Dendritic cell treated with granulocyte-macrophage colony-stimulating factor and Interleukin-4, amounts not matched to agents 40 ng/mL and 50 ng/mL, for 4 days (primary cell): Measurements from ENCODE around the gene HAUS5.
A peak's percentile ranks its signal among the peaks of the same experiment; 100 is the strongest.
"Not testable (repeated sequence)": the region's sequence is repeated elsewhere in the genome, so short reads cannot be mapped to it uniquely, and the experiment has no call there.

Experiments used
- H3K27ac Mint-ChIP-seq: one replicate; pipeline ENCODE4 v1.8.0; 2022; ENCODE audit warnings: mild to moderate bottlenecking, mixed read lengths
- H3K27me3 Mint-ChIP-seq: one replicate; pipeline ENCODE4 v1.8.0; 2022; ENCODE audit warnings: mild to moderate bottlenecking, mixed read lengths
- H3K36me3 Mint-ChIP-seq: one replicate; pipeline ENCODE4 v1.8.0; 2022; ENCODE audit warnings: low read depth, mixed read lengths
- H3K4me1 Mint-ChIP-seq: one replicate; pipeline ENCODE4 v1.8.0; 2022; ENCODE audit warnings: low read depth, mixed read lengths
- H3K4me3 Mint-ChIP-seq: one replicate; pipeline ENCODE4 v1.8.0; 2022; ENCODE audit warnings: mild to moderate bottlenecking, moderate library complexity, mixed read lengths
- H3K9me3 Mint-ChIP-seq: one replicate; pipeline ENCODE4 v1.8.0; 2022; ENCODE audit warnings: mixed read lengths
- intact Hi-C: fragments of 100-400 bp; cut with micrococcal nuclease; formaldehyde crosslinking; loops from one replicate; pipeline ENCODE4 v1.15.0; 2022

The HAUS5 gene

GRCh38 chr19:35641515-35642151 is 29.1 kb downstream of the HAUS5 start, which contains the start of gene ETV2:
ETV2 (plus strand) TSS chr19:35641745; CDS start chr19:35642461, 716 bp downstream.
- H3K9me3 Mint-ChIP-seq = no peaks in the 10 kb centered on the region
- intact Hi-C loops = loop anchor here (10.0 kb wide), 1 partner anchor 103 kb away; the partner anchor contains the start of genes IGFLR1, LIN37, PSENEN and U2AF1L4
- H3K4me3 Mint-ChIP-seq = peak within 1 kb of the TSS; percentile 37
- peaks cover 41% of the 10 kb centered on the region for H3K4me1 Mint-ChIP-seq
- H3K36me3 Mint-ChIP-seq = peaks cover 19% of the 10 kb centered on the region
- no peaks in the 10 kb centered on the region for H3K27me3 Mint-ChIP-seq
- H3K27ac Mint-ChIP-seq = peak within 1 kb of the TSS; percentile 76

- H3K9me3 Mint-ChIP-seq = no peaks in the 10 kb centered on the region
- H3K27me3 Mint-ChIP-seq = no peaks in the 10 kb centered on the region
- H3K4me1 Mint-ChIP-seq = peaks cover 42% of the 10 kb centered on the region
- intact Hi-C loops = loop anchor here (10.0 kb wide), 1 partner anchor 102 kb away; the partner anchor contains the start of genes IGFLR1, LIN37, PSENEN and U2AF1L4
- H3K4me3 Mint-ChIP-seq = peak overlapping the region; percentile 37
- peak overlapping the region; percentile 76 for H3K27ac Mint-ChIP-seq
- peaks cover 12% of the 10 kb centered on the region for H3K36me3 Mint-ChIP-seq
These were observed 29.8 kb downstream of the HAUS5 start for GRCh38 chr19:35642312-35642711.

GRCh38 chr19:35642798-35643254 is 30.3 kb downstream of the HAUS5 start:
- Mint-ChIP-seq H3K4me3 (peak overlapping the region; percentile 82), H3K36me3 (peaks cover 7% of the 10 kb centered on the region), H3K27me3 (no peaks in the 10 kb centered on the region), H3K4me1 (peaks cover 42% of the 10 kb centered on the region), H3K9me3 (no peaks in the 10 kb centered on the region), H3K27ac (peak overlapping the region; percentile 76)
- intact Hi-C loops = loop anchor here (1.0 to 10.0 kb wide), 2 partner anchors 15 to 102 kb away; partner anchors contain the start of genes IGFLR1, LIN37, PSENEN and U2AF1L4

GRCh38 chr19:35643255-35644205 is 31.0 kb downstream of the HAUS5 start:
- Mint-ChIP-seq H3K9me3 (no peaks in the 10 kb centered on the region), H3K4me3 (peak overlapping the region; percentile 82), H3K27ac (peak overlapping the region; percentile 76), H3K27me3 (no peaks in the 10 kb centered on the region), H3K4me1 (peaks cover 42% of the 10 kb centered on the region), H3K36me3 (peaks cover 7% of the 10 kb centered on the region)
- intact Hi-C loops = loop anchor here (1.0 to 10.0 kb wide), 2 partner anchors 15 to 101 kb away; partner anchors contain the start of genes IGFLR1, LIN37, PSENEN and U2AF1L4

GRCh38 chr19:35644206-35644986 is 31.9 kb downstream of the HAUS5 start:
- no peaks in the 10 kb centered on the region for H3K27me3 Mint-ChIP-seq
- H3K4me1 Mint-ChIP-seq = peaks cover 51% of the 10 kb centered on the region
- peak overlapping the region; percentile 82 for H3K4me3 Mint-ChIP-seq
- H3K9me3 Mint-ChIP-seq = no peaks in the 10 kb centered on the region
- intact Hi-C loops = loop anchor here (10.0 kb wide), 1 partner anchor 100 kb away; the partner anchor contains the start of genes IGFLR1, LIN37, PSENEN and U2AF1L4
- peaks cover 14% of the 10 kb centered on the region for H3K36me3 Mint-ChIP-seq
- peak overlapping the region; percentile 76 for H3K27ac Mint-ChIP-seq

GRCh38 chr19:35644987-35645679 is 32.6 kb downstream of the HAUS5 start:
- Mint-ChIP-seq H3K27me3 (no peaks in the 10 kb centered on the region), H3K9me3 (no peaks in the 10 kb centered on the region), H3K4me1 (peaks cover 55% of the 10 kb centered on the region), H3K36me3 (peaks cover 14% of the 10 kb centered on the region), H3K4me3 (peak overlapping the region; percentile 82), H3K27ac (peak overlapping the region; percentile 76)
- intact Hi-C loops = loop anchor here (10.0 kb wide), 1 partner anchor 100 kb away; the partner anchor contains the start of genes IGFLR1, LIN37, PSENEN and U2AF1L4

- Mint-ChIP-seq H3K4me1 (peaks cover 63% of the 10 kb centered on the region), H3K27ac (peak overlapping the region; percentile 76)
- intact Hi-C loops = loop anchor here (10.0 kb wide), 1 partner anchor 99 kb away; the partner anchor contains the start of genes IGFLR1, LIN37, PSENEN and U2AF1L4
These were observed 33.4 kb downstream of the HAUS5 start for GRCh38 chr19:35645680-35646511.

DNA sequence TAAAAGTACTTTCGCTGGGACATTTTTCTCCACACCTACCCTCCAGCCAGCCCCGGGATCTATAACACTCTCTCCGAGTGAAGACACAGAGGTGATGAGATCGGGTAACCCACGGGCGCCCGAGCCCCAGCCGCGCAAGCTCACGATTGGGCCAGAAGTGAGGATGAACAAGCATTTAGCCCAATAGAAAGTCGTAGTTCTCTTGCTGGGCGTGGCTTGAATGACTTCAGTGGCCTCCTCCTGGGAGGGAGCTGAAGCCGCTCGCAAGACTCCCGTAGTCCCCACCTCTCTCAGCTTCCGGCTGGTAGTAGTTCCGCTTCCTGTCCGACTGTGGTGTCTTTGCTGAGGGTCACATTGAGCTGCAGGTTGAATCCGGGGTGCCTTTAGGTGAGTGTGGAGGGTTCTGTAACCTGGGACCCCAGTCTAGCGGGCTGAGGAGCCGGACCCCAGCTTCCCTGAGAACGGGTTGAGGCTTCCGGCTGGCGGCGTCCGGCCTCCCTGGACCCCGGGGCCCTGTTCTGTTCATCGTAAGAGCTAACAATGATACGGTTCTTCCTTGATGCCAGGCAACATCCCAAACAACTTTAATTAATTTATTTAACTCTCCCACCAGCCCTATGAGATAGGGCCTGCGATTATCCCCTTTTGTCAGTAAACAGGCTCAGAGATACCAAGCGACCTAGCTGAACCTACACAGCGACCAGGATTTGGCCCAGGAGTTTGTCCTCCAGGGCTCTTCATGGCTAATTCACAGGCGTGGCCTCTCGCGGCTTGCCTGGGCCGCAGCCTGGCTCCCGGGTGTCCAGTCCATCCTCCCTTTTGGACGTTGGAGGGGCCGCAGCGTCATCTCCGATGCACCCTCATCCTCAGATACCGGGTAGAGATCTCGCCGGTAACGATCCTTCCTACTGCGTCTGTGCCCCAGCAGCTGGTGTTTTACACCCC is 35.8 kb downstream of the HAUS5 start, which contains the start of gene COX6B1:
COX6B1 (plus strand) TSS at position 307 of the 945 bp plus-strand sequence. CDS start 2,921 bp downstream, outside the sequence.
- Mint-ChIP-seq H3K27me3 (no peaks in the 10 kb centered on the region), H3K36me3 (peaks cover 40% of the 10 kb centered on the region), H3K27ac (peak within 1 kb of the TSS; percentile 97), H3K4me3 (peak within 1 kb of the TSS; percentile 89), H3K4me1 (peaks cover 55% of the 10 kb centered on the region), H3K9me3 (no peaks in the 10 kb centered on the region)
- intact Hi-C loops = loop anchor here (1.0 to 10.0 kb wide), 2 partner anchors 20 to 97 kb away; partner anchors contain the start of genes IGFLR1, LIN37, PSENEN and U2AF1L4

More at GRCh38 chr19:35645680-35646511, 33.4 kb downstream of the HAUS5 start:
- Mint-ChIP-seq H3K9me3 (no peaks in the 10 kb centered on the region), H3K36me3 (peaks cover 16% of the 10 kb centered on the region), H3K27me3 (no peaks in the 10 kb centered on the region), H3K4me3 (no peak overlapping the region)

GRCh38 chr19:35650581-35650980 is 38.0 kb downstream of the HAUS5 start:
- Mint-ChIP-seq H3K4me3 (no peak overlapping the region), H3K9me3 (no peaks in the 10 kb centered on the region), H3K4me1 (peaks cover 41% of the 10 kb centered on the region), H3K27ac (peak overlapping the region; percentile 9), H3K27me3 (no peaks in the 10 kb centered on the region), H3K36me3 (peaks cover 63% of the 10 kb centered on the region)
- intact Hi-C loops = no loop called here

DNA sequence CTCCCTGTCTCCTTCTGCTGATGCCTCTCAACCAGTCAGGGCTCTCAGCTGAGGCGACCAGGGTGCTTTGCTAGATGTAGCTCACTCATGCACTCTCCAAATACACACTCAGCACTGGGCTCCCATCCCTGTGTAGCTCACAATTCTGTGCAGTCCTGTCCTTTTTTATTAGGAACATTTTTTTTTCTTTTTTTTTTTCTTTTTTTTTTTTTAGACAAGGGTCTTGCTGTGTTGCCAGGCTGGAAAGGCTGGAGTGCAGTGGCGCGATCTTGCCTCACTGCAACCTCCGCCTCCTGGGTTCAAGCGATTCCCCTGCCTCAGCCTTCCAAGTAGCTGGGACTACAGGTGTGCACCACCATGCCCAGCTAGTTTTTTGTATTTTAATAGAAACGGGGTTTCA is 42.3 kb downstream of the HAUS5 start:
- H3K27me3 Mint-ChIP-seq, intact Hi-C loops, H3K27ac Mint-ChIP-seq, H3K9me3 Mint-ChIP-seq, H3K4me3 Mint-ChIP-seq: not testable (repeated sequence)
- H3K4me1 Mint-ChIP-seq = peaks cover 24% of the 10 kb centered on the region
- peaks cover 90% of the 10 kb centered on the region for H3K36me3 Mint-ChIP-seq

- intact Hi-C loops = no loop called here
- no peaks in the 10 kb centered on the region for H3K27me3 Mint-ChIP-seq
- H3K27ac Mint-ChIP-seq = no peak overlapping the region
- no peak overlapping the region for H3K4me3 Mint-ChIP-seq
- H3K36me3 Mint-ChIP-seq = peaks cover 98% of the 10 kb centered on the region
- peaks cover 18% of the 10 kb centered on the region for H3K4me1 Mint-ChIP-seq
- H3K9me3 Mint-ChIP-seq = no peaks in the 10 kb centered on the region
These were observed 43.1 kb downstream of the HAUS5 start for GRCh38 chr19:35655600-35655999.
